ENCODE data around the gene TBX19.

The TBX19 gene

DNA sequence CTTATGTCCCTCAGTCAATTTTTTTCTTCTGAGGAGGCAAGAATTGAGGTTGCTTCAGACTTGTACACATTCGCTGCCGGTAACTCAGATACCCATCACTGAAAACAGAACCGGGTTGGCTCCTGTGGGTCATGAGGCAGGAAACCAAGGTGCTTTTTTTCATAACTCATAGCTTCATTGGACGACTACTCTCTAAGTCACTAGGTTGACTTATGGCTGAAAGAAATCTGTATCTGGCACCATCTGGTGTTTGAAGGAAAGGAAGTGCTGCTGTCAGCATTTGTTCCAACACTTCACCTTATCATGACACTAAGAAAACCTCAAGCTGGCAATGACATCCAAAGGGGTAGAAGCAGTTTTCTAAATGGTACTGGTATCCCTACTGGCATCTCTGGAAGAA is 82.3 kb downstream of the TBX19 start:
- DNase-seq = no peak
